Cerebellar nuclear complex (tissue), 1 donor: ENCODE data around the gene LITAFD.
"Not testable (repeated sequence)": the region's sequence is repeated elsewhere in the genome, so short reads cannot be mapped to it uniquely, and the experiment has no call there.

Source experiments
- DNase-seq, 2 experiments: peaks; one replicate each; lab custom pipeline; 2025; lab: John Stamatoyannopoulos, UW

The LITAFD gene

GRCh38 chr16:8894736-8895334 is 12.7 kb downstream of the LITAFD start:
- no peak for DNase-seq

- DNase-seq: no peak
These were observed 16.6 kb downstream of the LITAFD start for GRCh38 chr16:8898660-8899318.

DNA sequence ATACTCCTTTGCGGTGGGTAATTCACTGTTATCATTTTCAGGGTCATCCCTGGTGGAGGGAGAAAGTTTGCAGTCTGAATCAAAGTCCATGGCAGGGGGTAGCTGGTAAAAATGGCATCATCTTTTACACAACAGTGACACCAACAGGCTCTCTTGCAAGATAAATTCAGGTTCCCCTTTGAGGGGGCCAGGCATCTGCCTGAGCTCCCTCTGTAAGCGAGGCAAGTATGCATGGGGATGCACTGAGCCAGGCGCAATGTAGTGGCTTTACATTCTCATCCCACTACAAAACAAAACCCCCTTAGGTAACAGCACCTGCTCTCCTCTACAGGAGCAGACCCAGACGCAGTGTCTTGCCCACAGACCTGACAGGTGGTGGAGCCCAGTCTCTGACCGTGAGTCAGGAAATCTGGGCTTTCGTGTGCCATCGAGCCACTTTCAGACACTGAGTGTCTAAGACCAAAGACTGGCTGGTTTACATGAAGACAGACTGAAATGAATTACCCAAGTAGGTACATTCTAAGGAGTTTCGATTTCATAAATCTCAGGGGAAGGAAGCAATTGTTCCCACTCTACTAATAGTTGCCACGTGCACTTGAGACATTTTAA is 17.7 kb downstream of the LITAFD start:
- DNase-seq: no peak

GRCh38 chr16:8900343-8900742 is 18.2 kb downstream of the LITAFD start:
- no peak for DNase-seq

DNA sequence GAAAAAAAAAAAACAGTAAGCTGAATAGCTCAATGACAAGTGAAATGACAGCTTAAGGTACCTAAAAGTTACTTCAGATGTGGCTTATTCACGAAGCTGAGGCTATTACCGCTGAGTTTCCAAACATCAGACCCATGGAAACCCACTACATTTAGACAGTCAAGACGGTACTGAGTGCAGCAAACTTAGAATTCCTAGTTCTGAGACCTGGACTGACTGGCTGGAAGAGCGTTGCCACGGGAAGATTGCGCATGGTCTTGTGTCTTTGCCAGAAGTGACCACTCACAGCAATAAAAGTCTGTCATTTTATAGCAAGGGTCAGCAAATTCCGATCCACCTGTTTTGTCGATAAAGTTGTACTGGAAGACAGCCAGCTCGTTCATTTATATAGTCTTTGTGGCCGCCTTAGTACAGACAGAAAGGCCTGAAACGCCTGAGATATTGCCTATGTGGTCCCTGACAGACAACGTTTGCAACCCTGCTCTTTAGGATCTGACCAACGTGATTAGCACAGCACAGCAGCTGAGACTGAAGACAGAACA is 19.2 kb downstream of the LITAFD start:
- DNase-seq: no peak

DNA sequence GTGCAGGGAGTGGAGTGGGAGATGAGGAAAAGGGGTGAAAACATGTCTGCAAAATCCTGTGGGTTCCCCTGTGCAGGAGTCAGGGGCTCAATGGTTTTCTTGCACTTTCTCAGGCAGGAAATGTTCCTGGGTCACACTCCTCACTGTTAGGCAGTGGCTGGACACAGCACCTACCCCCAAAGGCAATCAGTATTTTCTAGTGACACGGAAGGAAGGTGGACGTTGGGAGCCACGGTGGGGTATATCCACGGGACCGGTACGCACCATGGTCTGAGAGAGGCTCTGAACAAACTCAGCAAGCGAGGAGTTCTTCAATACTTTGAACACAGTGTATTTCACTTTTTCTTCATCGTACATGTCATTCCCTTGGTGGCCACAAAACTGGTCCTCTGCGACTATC is 20.9 kb downstream of the LITAFD start:
- no peak for DNase-seq

DNA sequence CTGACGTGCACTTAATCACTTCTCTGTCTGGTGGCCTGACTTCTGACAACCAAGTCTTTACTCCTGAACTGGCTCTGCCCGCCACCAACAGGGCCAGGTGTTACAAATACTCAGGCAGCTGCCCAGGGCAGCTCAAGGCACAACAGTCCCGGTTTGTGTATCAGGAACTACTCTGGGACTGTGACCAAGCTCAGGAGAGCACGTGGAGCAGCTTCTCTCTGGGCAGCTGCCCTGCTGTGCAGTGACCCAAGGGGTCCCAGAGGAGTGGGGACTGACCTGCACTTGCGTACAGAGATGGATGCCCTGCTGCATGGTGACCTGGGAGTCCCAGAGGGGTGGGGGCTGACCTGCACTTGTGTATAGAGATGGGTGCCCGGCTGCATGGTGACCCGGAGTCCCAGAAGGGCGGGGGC is 21.9 kb downstream of the LITAFD start:
- DNase-seq: no peak

DNA sequence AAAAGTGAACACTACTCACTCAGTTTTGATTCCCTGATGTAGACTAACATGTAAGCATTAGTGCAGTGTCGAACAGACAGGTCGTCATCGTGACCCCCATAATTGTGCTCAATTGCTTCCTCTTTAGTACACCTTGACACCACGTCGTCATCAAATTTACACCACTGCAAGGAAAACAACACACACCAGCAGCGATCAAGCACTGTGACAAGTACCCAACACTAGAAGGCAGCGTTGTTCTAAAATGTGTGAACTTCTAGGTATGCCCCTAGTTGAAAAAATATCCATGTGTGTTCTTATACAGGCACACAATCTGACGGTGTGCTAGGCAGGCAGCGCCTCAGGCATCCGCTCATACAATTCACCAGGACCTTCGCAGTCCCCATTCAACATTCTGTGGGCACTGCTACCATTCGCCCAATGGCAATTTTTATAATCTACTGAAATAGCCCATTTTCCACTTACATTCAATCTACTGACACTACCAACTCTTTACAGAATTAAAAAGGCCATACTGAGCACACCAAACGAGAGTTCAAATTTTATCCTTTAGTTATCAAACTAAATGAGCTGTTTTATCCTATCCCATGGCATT is 23.1 kb downstream of the LITAFD start:
- no peak for DNase-seq

DNA sequence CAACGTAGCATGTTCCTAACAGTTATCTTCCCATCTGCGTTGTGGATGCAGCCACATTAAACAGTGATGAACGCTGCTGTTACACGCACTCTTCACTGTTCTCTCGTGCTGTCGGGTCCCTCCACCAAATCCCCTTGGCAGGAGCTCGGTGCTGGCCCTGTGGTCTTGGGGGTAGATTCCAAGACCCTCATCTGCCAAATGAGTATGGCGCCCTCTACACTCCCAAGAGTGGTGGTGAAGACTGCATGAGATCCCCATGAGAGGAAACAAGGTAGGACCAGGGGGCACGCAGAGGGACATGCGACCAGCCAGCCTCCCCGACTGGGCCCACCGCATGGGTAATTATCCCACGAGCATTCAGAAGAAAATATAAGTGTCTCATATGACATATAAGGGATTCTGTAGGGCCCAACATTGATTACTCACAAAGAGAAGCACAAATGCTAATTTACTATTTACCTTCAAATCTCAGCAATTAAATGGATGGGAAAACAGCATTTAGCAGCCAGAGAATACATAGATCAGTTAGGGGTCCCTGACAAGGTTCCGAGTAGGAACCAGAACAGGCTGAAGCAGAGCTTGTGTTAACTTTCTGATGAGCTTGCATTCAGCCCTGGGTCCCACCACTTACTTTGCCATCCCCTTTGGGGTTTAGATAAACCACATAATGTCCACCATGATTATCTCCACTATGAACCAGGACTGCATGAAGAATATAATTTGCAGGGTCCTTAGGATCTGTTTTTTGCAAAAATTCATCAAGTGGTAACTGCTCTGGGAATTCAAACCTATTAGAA is 23.8 kb downstream of the LITAFD start:
- DNase-seq: no peak

- no peak for DNase-seq
These were observed 24.9 kb downstream of the LITAFD start for GRCh38 chr16:8907096-8907495.

- no peak for DNase-seq
These were observed 26.8 kb downstream of the LITAFD start for GRCh38 chr16:8908810-8909468.

DNA sequence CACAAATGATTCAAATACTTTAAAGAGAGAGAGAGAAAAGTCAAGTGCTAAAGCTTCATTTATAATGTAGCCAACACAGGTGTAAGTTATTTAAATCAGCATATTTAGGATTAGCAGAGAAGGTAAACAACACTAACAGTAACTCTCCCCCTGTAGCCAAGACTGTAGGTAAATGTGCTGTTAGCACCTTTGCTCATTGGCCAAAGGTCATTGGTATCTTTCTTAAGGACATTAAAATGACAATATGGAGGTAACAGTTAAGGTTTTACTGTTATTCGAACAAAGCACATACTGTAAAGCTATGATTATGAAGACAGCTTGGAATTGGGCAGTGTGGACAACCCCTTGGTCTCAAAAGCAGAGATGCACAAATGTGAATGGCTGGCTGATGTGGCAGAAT is 28.7 kb downstream of the LITAFD start:
- no peak for DNase-seq

DNA sequence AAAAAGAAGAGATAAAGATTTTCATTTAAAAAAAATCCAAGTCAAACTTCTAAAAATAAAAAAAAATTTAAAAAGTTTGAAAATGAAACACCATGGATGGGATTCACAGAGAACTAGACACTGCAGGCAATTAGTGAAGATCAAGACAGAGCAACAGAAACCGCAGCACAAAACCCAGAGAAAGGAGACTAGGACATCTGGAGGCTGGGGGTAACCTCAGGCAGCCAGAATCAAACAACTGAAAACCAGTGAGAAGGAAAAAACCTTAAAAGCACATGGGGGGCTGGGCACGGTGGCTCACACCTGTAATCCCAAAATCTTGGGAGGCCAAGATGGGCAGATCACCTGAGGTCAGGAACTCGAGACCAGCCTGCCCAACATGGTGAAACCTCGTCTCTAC is 30.6 kb downstream of the LITAFD start:
- DNase-seq: no peak

GRCh38 chr16:8914098-8914497 is 31.9 kb downstream of the LITAFD start:
- DNase-seq: no peak

- no peak for DNase-seq
These were observed 33.7 kb downstream of the LITAFD start for GRCh38 chr16:8915722-8916301.

- no peak for DNase-seq
These were observed 34.5 kb downstream of the LITAFD start for GRCh38 chr16:8916541-8917225.

DNA sequence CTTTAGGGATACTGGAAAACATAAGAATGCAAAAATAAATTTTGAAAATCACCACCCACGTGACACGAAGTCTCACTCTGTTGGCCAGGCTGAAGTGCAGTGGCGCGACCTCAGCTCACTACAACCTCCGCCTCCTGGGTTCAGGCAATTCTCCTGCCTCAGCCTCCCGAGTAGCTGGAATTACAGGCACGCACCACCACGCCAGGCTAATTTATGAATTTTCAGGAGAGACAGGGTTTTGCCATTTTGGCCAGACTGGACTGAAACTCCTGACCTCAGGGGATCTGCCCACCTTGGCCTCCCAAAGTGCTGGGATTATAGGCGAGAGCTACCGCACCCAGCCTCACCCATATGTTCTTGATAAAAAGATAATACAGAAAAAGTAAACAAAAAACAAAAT is 35.2 kb downstream of the LITAFD start:
- not testable (repeated sequence) for DNase-seq

- DNase-seq: no peak
These were observed 37.2 kb downstream of the LITAFD start for GRCh38 chr16:8919089-8919933.

DNA sequence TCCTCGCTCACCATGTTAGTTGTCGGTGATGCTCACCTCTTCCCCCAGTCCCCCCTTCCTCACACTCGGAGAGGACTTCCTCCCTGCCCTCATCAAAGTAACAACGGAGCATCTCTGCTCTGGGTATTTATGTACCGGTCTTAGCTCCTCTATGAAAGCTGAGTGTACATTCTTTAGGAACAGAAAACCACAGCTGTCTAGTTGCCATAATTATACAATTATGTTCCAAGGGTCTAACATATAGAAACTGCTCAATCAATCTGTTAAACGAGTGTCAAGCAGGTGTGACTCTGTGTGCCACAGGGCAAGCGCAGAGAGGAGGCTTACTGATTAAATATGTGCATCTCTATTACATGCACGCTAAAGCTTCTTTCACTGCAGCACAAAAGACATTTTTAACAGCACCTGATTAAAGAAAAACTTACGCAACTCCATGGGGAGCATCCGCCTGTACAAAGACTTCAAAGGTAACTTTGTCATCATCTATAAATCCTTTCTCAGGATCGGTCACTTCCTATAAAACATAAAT is 37.8 kb downstream of the LITAFD start:
- no peak for DNase-seq
